ENCODE measurements around the gene TBC1D1.

TBC1D1 gene

DNA sequence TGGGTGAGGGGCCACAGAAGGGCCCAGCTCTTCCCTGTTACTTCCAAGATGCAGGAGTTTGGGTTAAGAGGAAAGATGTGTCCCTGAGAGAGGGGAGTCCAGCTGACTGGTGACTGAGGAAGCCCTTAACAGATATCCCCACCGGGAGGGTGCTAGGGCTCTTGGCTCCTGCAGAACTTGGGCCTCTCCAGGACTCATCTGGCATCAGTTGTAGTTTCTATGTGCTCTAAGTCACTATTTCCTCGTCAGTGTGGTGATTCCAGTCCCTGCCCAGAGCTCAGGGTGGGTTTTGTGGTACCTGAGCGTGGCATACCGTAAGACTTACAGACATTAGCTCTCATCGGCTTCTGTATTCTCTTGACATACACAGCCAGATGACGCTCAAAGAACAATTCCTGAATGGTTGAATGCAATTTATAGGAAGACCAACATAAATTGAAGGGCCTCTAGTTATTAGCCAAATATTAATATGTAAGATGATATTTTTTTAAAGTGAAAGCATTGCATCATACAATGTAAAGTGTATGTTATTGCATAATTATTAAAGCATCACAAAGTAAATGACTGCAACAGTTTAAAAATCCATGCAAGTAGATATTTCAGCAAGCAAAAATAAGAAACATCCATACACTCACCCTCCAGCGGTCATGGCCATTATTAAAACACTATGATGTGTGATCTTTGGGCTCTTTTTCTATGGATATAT is 264.9 kb downstream of the TBC1D1 start:
- DNase-seq: no peak

- DNase-seq: peak; percentile 20
These were observed 266.7 kb downstream of the TBC1D1 start for GRCh38 chr4:38157592-38157991.

DNA sequence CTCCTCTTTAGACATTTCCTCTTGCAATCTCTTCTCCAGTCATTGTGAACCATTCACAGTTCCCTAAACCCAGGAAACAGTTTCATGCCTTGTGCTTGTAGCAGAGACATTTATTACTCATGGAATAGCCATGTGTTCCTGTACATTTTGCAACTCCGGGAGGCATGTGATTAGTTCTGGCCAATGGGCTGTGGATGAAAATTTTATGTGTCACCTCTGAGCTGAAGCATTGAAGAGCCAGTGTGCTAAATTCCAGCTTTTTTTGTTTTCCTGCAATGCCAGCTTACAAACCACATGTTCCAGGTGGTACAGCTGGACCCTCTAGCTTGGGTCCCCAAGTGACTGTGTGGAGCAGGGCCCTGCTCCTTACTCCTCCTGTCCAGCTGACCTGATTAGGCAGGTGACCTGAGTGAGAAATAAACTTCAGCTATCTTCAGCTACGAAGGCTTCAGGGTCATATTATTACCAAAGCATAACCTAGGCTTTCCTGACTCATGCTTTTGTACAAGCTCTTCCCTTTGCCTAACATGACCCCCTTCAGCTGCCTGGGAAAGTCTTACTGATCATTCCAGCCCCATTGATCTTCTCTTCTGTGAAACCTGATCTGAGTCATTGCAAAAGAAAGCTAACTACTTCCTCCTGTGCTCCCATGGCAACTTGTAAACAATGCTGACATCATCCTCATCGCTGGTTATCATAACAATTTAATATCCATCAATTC is 269.8 kb downstream of the TBC1D1 start:
- no peak for DNase-seq

DNA sequence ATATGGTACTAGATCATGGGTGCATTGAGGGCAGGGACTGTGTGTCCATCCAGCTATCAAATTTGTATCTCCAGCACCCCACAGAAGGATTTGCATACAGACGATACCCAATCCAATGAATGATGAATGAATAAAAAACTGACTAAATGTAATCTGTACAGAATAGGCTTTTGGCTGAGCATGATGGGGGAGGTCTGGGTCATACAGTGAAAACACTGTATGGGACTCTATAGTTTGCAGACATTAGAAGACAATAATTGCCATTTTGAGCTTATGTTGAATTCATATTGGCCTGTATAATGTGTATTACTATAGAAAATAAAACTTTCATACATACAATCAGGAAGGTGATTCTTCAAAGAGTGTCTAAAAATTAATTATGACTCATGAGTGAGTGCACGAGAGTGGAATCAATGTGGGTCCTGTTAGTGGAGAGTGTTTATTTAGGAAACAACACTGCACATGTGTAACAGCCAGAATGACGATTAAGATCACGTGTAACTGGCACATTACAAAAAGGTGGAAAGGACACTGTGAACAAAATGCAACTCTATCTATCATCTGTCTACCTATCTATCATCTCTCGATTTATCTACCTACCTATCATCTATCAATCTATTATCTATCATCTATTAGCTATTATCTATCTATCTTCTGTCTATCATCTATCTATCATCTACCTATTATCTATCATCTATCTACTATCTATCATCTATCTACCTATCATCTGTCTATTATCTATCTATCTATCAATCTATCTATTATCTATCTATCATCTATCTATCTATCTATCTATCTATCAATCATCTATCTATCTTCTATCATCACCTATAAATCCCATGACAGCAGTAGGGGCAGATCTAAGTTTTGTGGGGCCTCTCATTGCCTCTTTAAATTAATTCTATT is 270.6 kb downstream of the TBC1D1 start:
- no peak for DNase-seq

GRCh38 chr4:38162240-38162784 is 271.4 kb downstream of the TBC1D1 start:
- DNase-seq: no peak

DNA sequence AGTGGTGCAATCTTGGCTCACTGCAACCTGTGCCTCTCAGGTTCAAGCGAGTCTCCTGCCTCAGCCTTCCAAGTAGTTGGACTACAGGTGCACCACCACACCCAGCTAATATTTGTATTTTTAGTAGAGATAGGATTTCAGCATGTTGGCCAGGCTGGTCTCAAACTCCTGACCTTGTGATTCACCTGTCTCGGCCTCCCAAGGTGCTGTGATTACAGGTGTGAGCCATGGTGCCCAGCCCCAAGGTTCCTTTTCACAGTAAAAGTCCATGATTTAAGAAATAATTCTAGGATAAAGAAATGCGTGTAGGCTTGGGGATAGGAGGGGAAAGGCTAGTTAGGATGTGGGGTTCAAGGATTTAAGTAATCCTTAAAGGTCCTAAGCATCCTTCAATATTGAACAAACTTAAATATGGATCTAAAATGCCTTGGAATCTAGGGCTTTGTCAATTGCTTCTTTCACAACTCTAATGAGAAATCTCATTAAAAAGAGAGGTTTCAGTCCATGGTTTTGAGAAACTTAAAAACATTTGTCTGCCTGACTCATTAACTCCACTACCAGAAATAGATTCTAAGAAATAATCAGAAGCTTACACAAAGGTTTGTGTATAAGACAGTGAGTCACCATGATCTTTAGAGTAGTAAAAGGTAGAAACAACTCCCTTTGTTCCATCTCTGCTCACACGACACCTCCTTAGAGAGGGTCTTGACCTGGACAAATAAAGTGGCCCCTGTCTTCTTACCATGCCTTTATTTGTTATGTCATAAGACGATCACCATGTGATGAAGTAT is 272.5 kb downstream of the TBC1D1 start:
- no peak for DNase-seq

DNA sequence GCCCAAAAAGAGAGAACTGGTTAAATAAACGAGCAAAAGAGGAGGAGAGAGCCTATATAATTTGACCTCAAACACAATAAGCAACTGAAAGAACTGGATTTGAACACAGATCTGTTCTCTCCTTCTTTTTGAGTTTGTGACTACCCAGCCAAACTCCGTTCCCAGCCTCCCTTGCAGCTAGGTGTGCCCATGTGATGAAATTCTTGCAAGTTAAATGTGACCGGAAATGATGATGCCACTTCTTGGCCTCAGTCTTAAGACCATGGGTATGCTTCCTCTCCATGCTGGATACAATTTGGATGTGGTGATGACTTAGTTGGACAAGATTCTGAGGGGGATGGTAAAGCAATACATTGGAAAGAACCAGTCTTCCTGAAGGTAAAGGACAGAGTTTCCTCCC is 273.5 kb downstream of the TBC1D1 start:
- no peak for DNase-seq

GRCh38 chr4:38166082-38166481 is 275.2 kb downstream of the TBC1D1 start:
- DNase-seq: peak; percentile 26

GRCh38 chr4:38166768-38167167 is 275.9 kb downstream of the TBC1D1 start:
- no peak for DNase-seq

DNA sequence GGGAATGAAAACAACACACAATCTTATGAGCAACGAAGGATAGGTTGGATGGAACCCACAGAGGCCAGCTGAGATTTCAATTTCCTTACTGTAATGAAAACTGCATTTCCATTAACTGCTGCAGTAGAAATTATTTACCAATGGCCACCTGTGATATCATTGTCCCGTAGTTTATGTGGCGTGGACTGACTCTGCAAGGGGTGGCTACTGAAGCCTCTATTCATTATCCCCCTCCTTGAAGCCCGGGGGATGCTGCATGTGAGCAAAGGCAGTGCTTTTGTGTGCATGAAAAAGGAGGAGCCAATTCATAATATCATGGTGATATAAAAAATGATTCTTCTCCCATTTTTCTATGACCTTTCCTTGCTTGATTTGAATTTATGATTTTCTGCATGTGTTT is 277.1 kb downstream of the TBC1D1 start:
- no peak for DNase-seq

- DNase-seq: no peak
These were observed 278.6 kb downstream of the TBC1D1 start for GRCh38 chr4:38169524-38169923.

- no peak for DNase-seq
These were observed 279.7 kb downstream of the TBC1D1 start for GRCh38 chr4:38170338-38171169.

DNA sequence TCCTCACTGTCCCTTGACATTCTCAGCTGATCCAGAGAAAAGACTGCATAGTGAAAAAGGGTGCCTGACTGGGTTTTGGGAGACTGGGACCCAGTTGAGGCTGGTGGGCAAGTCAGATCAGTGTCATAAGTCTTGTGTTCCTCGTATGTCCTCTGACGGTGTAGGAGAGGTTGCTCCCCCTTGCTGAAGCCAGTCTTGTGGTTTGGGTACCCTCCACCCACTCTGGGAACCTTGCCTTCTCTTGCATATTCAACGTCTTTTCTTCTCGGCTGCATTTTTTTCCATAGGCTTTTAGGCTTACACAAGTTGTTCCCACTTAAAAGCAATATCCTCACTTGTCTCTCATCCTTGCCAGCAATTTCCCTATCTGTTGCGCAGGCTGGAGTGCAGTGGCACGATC is 281.2 kb downstream of the TBC1D1 start:
- no peak for DNase-seq

- DNase-seq: no peak
These were observed 283.1 kb downstream of the TBC1D1 start for GRCh38 chr4:38173935-38174518.

DNA sequence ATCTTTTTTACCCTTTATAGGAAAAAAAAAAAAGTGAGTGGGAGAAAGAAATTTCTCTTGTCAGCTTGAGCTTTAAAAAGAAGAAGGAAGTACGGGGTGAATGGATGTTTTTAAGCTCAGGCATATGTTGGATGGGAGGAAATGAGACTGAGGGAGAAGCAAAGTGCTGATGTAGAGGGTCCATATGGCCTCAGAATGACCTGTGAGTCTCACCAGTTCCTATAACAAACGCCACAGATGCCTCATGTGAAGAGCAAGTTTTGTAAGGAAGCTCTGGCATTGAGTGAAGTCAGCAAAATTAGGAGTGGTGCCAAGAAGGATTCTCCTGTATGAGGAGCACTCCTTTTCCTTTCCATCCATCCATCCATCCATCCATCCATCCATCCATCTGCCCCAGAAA is 283.9 kb downstream of the TBC1D1 start:
- DNase-seq: no peak

DNA sequence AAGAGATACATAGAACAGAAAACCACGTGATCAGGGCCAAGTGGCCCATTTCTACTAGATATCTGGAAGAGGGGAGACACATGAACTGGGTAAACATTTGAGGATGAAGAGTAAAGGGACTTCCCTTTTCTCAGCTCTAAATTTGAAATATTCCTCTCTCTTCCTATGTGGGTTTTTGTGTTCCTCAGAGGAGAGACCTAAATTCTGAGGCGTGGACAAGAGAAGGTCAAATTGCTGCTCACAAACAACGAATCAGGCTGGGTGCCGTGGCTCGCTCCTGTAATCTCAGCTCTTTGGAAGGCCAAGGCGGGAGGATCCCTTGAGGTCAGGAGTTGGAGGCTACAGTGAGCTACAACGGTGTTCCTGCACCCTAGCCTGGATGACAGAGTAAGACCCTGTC is 285.3 kb downstream of the TBC1D1 start:
- no peak for DNase-seq

- peak; percentile 73 for DNase-seq
These were observed 286.2 kb downstream of the TBC1D1 start for GRCh38 chr4:38177035-38177546.

GRCh38 chr4:38177641-38178391 is 286.9 kb downstream of the TBC1D1 start:
- peak; percentile 94 for DNase-seq

GRCh38 chr4:38178392-38178995 is 287.6 kb downstream of the TBC1D1 start:
- DNase-seq: no peak

All from hematopoietic multipotent progenitor cell treated with erythropoietin and hydrocortisone succinate and interleukin-3 and kit ligand, for 8 days (in vitro differentiated cells).